Measurements from ENCODE around the gene C1orf174. TPM values are rescaled to one million over a fixed set of nuclear protein-coding genes. Genes with fewer than 3 reads are reported as not detected.

The C1orf174 gene
- total RNA-seq, 1 donor from 2014 or later = 36.5 TPM

- H3K4me3 ChIP-seq = no peak overlapping the region
- peaks cover 11% of the 10 kb centered on the region for H3K9me3 Mint-ChIP-seq
- no peak overlapping the region for H3K4me2 ChIP-seq
- H4K20me1 ChIP-seq (ENCODE audit: low read depth) = no peaks in the 10 kb centered on the region
- peaks cover 3% of the 10 kb centered on the region for H3K36me3 Mint-ChIP-seq
- DNase-seq (ENCODE audit: low spot score) = no peak
- no peaks in the 10 kb centered on the region for H3K79me2 ChIP-seq (ENCODE audit: low read depth)
- no peaks in the 10 kb centered on the region for H3K36me3 ChIP-seq
- H3K4me3 Mint-ChIP-seq = no peak overlapping the region
- no peak overlapping the region for H3K27ac ChIP-seq
- H3F3A ChIP-seq (ENCODE audit: low read depth) = peaks cover 17% of the 10 kb centered on the region
- peaks cover 32% of the 10 kb centered on the region for H3K27me3 Mint-ChIP-seq (ENCODE audit: insufficient read depth, low read depth)
- TF ChIP-seq EZH2 (IDR thresholded peaks at IDR 0.05) (no peak), EZH2phosphoT487 (IDR thresholded peaks at IDR 0.05) (no peak), CTCF (IDR thresholded peaks at IDR 0.05) (no peak)
- H3K9me3 ChIP-seq (ENCODE audit: low read depth) = no peaks in the 10 kb centered on the region
- peaks cover 27% of the 10 kb centered on the region for H3K4me1 Mint-ChIP-seq
- H3K4me1 ChIP-seq = peaks cover 4% of the 10 kb centered on the region
- H3K9ac ChIP-seq = no peak overlapping the region
- H3K27ac Mint-ChIP-seq = no peak overlapping the region
- H3K27me3 ChIP-seq = no peaks in the 10 kb centered on the region
- H2AFZ ChIP-seq (replicated peaks) = no peak overlapping the region
Observed at GRCh38 chr1:3925762-3926161, 25.7 kb upstream of the C1orf174 start.

- Histone ChIP-seq H3K9me3 (ENCODE audit: low read depth) (no peaks in the 10 kb centered on the region), H2AFZ (replicated peaks) (no peak overlapping the region), H3K27ac (no peak overlapping the region), H3K27me3 (no peaks in the 10 kb centered on the region), H3K79me2 (ENCODE audit: low read depth) (no peaks in the 10 kb centered on the region), H4K20me1 (ENCODE audit: low read depth) (no peaks in the 10 kb centered on the region), H3K36me3 (no peaks in the 10 kb centered on the region), H3K4me3 (no peak overlapping the region), H3K4me1 (peaks cover 4% of the 10 kb centered on the region), H3K4me2 (no peak overlapping the region), H3K9ac (no peak overlapping the region), H3F3A (ENCODE audit: low read depth) (peaks cover 15% of the 10 kb centered on the region)
- H3K27me3 Mint-ChIP-seq (ENCODE audit: insufficient read depth, low read depth) = peaks cover 27% of the 10 kb centered on the region
- H3K4me3 Mint-ChIP-seq = no peak overlapping the region
- no peak for TF ChIP-seq EZH2phosphoT487 (IDR thresholded peaks at IDR 0.05)
- TF ChIP-seq EZH2 (IDR thresholded peaks at IDR 0.05) = no peak
- peaks cover 8% of the 10 kb centered on the region for H3K9me3 Mint-ChIP-seq
- H3K36me3 Mint-ChIP-seq = peaks cover 1% of the 10 kb centered on the region
- no peak for DNase-seq (ENCODE audit: low spot score)
- peaks cover 23% of the 10 kb centered on the region for H3K4me1 Mint-ChIP-seq
- no peak overlapping the region for H3K27ac Mint-ChIP-seq
Observed at GRCh38 chr1:3925256-3925655, 25.2 kb upstream of the C1orf174 start.

GRCh38 chr1:3924825-3925220 is 24.8 kb upstream of the C1orf174 start:
- H3K4me3 Mint-ChIP-seq = no peak overlapping the region
- H3K4me1 Mint-ChIP-seq = peaks cover 23% of the 10 kb centered on the region
- no peak overlapping the region for H2AFZ ChIP-seq (replicated peaks)

More at GRCh38 chr1:3924825-3925220, 24.8 kb upstream of the C1orf174 start:
- H3K36me3 Mint-ChIP-seq = peaks cover 1% of the 10 kb centered on the region
- Histone ChIP-seq H3K4me3 (no peak overlapping the region), H3K27me3 (no peaks in the 10 kb centered on the region), H3K36me3 (no peaks in the 10 kb centered on the region), H3F3A (ENCODE audit: low read depth) (peaks cover 12% of the 10 kb centered on the region), H3K4me2 (no peak overlapping the region), H3K4me1 (peaks cover 4% of the 10 kb centered on the region), H3K27ac (no peak overlapping the region), H3K79me2 (ENCODE audit: low read depth) (no peaks in the 10 kb centered on the region), H4K20me1 (ENCODE audit: low read depth) (no peaks in the 10 kb centered on the region), H3K9me3 (ENCODE audit: low read depth) (no peaks in the 10 kb centered on the region), H3K9ac (no peak overlapping the region)
- H3K9me3 Mint-ChIP-seq = peaks cover 5% of the 10 kb centered on the region
- DNase-seq (ENCODE audit: low spot score) = no peak
- H3K27ac Mint-ChIP-seq = no peak overlapping the region
- TF ChIP-seq EZH2 (IDR thresholded peaks at IDR 0.05) = no peak
- TF ChIP-seq CTCF (IDR thresholded peaks at IDR 0.05) = no peak
- TF ChIP-seq EZH2phosphoT487 (IDR thresholded peaks at IDR 0.05) = no peak
- peaks cover 25% of the 10 kb centered on the region for H3K27me3 Mint-ChIP-seq (ENCODE audit: insufficient read depth, low read depth)
